ENCODE results near the gene TNFSF4.

DNA sequence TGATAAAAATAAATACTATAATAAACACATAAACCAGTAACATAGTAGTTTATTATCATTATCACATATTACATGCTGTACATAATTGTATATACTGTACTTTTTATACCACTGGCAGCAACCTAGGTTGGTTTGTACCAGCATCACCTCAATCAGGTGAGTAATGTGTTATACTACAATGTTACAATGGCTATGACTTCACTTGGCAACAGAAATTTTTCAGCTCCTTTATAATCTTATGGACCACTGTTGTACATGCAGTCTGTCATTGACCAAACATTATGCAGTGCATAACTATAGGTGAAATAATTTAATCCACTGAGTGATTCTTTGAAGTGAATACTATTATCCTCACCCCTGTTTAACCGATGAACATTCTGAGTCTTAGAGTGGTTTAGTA lies 44.5 kb downstream of the TNFSF4 start:
- TF ChIP-seq MAZ (IDR thresholded peaks at IDR 0.05; ENCODE audit: borderline replicate concordance, low read depth, low read length) (no peak), CTCF (conservative IDR thresholded peaks at IDR 0.05; ENCODE audit: low read depth, low read length) (no peak), BHLHE40 (IDR thresholded peaks at IDR 0.05; ENCODE audit: low read depth, low read length) (no peak), RAD21 (IDR thresholded peaks at IDR 0.05; ENCODE audit: low read length) (no peak), POLR2A (IDR thresholded peaks at IDR 0.05; ENCODE audit: low read depth, low read length) (no peak), SMC3 (IDR thresholded peaks at IDR 0.05; ENCODE audit: low read depth, low read length) (no peak), USF2 (IDR thresholded peaks at IDR 0.05; ENCODE audit: low read depth, low read length) (no peak), ELK1 (IDR thresholded peaks at IDR 0.05; ENCODE audit: borderline replicate concordance, low read depth, low read length) (no peak), RCOR1 (IDR thresholded peaks at IDR 0.05; ENCODE audit: insufficient replicate concordance, low read length) (no peak), CHD1 (IDR thresholded peaks at IDR 0.05; ENCODE audit: low read depth, low read length) (no peak), CEBPB (IDR thresholded peaks at IDR 0.05; ENCODE audit: low read depth, low read length) (no peak), RFX5 (IDR thresholded peaks at IDR 0.05; ENCODE audit: low read depth, low read length) (no peak), MAFK (IDR thresholded peaks at IDR 0.05; ENCODE audit: low read depth, low read length) (no peak), NFE2L2 (IDR thresholded peaks at IDR 0.05; ENCODE audit: low read depth, low read length) (no peak)
